Measurements from ENCODE around the gene BAHCC1. TPM values are rescaled to one million over a fixed set of nuclear protein-coding genes. Genes with fewer than 3 reads are reported as not detected.
A peak's percentile ranks its signal among the peaks of the same experiment; 100 is the strongest.
"Not testable (repeated sequence)": the region's sequence is repeated elsewhere in the genome, so short reads cannot be mapped to it uniquely, and the experiment has no call there.

BAHCC1 gene
- 10 to 100 TPM in 2 of 3 donors, 1 to 10 TPM in 1; 5.6 to 14.4 (median 12.9) TPM for polyA plus RNA-seq

DNA sequence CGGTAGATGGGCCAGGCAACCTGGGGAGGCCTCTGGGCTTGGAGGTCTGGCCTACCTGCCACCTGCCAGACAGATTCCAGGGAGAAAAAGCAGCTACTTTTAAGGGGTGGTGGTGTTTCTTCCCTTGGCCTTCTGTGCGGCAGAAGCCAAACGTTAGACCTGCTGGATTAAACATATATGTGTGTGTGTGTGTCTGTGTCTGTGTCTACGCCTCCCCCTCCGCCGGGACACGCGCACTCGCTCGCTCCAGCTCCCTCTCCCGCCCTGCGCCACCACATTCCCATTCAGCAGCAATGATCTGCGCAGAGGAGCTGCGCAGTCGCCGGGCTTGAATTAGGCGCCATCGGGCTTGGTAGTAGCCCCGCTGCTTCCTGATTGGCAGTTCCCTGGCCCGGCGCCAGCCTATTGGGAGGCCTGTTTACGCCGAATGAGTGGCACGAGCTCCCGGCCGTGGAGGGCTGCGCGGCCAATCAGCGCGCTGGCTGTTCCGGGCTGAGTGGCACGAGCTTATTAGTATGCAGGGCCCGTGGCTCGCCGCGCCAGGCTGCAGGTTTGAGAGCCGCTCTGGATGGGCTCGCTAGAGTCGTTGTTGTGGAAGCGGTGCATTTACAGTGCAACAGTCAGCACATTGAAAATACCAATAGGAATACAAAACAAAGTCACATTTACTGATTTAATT lies at the start of gene BAHCC1:
Gene BAHCC1, plus strand, starts transcription at position 537 of the 679 bp plus-strand sequence. CDS start 4,283 bp downstream, outside the sequence.
- H3K27ac ChIP-seq (ENCODE audit: low read depth, low read length) = peak within 1 kb of the TSS; percentile 43
- whole genome bisulfite sequencing, 3 donors = 0 to 1% (median 1%) methylated on average over 39 to 40 of the region's 40 CpGs

- no peak overlapping the region for H3K27ac ChIP-seq (ENCODE audit: low read depth, low read length)
- WGBS, 3 donors = 2 to 4% (median 3%) methylated on average over 61 to 78 of the region's 91 CpGs
Observed at GRCh38 chr17:81346090-81346907, 49.0 kb upstream of the BAHCC1 start.

DNA sequence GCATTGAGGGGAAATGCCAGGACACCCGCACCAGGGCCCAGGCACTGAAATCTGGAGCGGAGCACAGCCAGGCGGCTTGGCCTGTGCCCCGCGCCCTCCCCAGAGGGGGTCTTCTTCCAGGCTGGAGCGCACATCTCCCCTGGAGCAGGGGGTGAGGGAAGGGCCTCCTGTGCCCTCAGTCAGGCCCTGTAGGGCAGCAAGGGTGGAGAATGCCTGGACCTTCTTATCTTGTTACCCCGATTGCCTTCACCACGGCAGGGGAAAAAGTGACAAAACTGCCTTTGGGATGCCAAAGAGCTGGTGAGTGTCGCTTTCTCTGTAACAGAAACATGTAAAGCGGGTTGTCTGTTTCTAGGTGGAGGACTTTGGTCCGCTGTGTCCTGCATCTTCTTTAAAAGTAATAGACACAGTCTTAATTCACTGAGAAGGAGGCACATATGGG lies 48.3 kb upstream of the BAHCC1 start:
- no peak overlapping the region for H3K27ac ChIP-seq (ENCODE audit: low read depth, low read length)
- 56 to 86% (median 81%) methylated on average over 11 of the region's 11 CpGs for WGBS, 3 donors

DNA sequence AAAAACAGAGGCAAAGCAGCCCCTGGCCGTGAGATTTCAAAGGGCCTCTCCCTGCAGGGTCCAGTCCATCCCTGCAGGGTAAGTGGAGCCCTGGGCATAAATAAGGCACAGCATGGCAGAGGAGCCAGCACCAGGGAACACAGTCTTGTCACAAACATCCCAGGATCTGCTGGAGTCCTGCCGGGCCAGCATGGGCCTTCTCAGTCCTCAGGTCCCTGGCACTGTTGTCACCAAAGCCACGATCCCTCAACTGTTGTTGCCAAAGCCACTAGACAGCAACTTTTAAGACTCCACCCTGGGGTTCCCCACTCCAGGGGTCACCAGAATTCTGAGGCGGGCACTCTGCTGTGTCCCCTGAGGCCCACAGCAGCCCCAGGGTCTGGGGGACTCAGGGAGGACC lies 47.8 kb upstream of the BAHCC1 start:
- no peak overlapping the region for H3K27ac ChIP-seq (ENCODE audit: low read depth, low read length)
- 69 to 86% (median 77%) methylated on average over 4 of the region's 4 CpGs for WGBS, 3 donors

GRCh38 chr17:81348097-81349055 lies 46.9 kb upstream of the BAHCC1 start:
- H3K27ac ChIP-seq (ENCODE audit: low read depth, low read length) = no peak overlapping the region
- 61 to 95% (median 89%) methylated on average over 21 of the region's 21 CpGs for WGBS, 3 donors

GRCh38 chr17:81349397-81350319 lies 45.6 kb upstream of the BAHCC1 start:
- H3K27ac ChIP-seq (ENCODE audit: low read depth, low read length) = no peak overlapping the region
- 81 to 93% (median 84%) methylated on average over 28 of the region's 28 CpGs for WGBS, 3 donors

- WGBS, 3 donors = 69 to 82% (median 70%) methylated on average over 8 of the region's 8 CpGs
- no peak overlapping the region for H3K27ac ChIP-seq (ENCODE audit: low read depth, low read length)
Observed at GRCh38 chr17:81350320-81350890, 44.9 kb upstream of the BAHCC1 start.

GRCh38 chr17:81351329-81352052 lies 43.8 kb upstream of the BAHCC1 start:
- WGBS, 3 donors = 79 to 87% (median 86%) methylated on average over 25 of the region's 25 CpGs
- H3K27ac ChIP-seq (ENCODE audit: low read depth, low read length) = not testable (repeated sequence)

DNA sequence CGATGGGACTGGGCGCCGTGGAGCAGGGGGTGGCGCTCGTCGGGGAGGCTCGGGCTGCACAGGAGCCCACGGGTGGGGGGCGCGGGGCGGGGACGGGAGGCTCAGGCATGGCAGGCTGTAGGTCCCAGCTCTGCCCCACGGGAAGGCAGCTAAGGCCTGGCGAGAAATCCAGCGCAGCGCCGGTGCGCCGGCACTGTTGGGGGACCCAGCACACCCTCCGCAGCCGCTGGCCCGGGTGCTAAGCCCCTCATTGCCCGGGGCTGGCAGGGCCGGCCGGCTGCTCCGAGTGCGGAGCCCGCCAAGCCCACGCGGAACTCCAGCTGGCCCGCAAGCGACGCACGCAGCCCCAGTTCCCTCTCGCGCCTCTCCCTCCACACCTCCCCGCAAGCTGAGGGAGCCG lies 43.2 kb upstream of the BAHCC1 start:
- WGBS, 3 donors = 90 to 97% (median 92%) methylated on average over 25 to 38 of the region's 38 CpGs
- H3K27ac ChIP-seq (ENCODE audit: low read depth, low read length) = not testable (repeated sequence)

DNA sequence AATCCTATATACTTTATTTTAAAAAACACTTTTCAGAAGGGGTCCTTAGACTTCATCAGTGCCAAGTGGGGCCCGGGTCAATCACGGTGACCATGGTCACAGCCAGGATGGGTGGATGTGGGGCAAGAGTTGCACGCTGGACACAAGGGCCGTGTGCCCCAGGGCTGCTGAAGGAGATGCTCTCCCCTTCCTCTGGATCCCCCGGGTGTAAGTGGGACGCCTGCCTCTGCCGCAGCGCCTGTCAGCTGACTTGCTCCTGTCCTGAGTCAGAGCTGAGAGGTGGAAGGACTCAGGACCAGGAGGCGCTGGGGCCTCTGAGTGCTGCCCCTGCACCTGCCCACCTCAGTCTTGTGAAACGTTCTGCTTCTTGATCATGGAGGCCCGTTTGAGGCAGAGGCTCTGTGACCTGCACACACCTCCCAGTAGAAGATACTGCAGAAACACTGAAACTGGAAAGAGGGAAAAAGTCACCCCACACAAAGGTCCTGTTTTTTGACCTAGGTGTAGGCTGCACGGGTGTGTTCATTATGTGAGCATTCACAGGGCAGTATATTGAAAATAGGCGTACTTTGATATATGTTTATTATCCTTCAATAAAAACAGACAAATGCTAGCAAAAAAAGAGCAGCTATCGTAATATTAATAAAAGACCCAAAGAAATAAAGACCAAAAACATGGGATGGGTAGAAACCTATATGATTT lies 40.9 kb upstream of the BAHCC1 start:
- 63 to 86% (median 80%) methylated on average over 14 of the region's 14 CpGs for WGBS, 3 donors
- H3K27ac ChIP-seq (ENCODE audit: low read depth, low read length) = no peak overlapping the region

DNA sequence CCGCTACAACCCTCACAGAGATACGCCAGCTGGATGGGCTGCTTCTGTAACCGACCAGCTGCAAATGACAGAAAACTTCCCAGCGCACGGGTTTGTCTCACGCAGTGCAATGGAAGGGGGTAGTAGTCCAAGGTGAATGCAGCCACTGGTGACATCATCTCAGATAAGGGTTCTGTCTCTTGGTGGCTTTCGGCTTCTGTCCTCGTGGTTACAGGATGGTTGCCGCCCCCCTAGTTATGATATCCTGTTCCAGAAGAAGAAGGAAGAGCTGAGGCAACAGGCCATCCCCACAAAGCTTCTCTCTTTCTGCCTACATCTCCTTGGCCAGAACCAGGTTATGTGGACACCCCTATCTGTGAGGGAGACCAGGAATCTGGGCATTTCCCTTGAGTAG lies 40.3 kb upstream of the BAHCC1 start:
- no peak overlapping the region for H3K27ac ChIP-seq (ENCODE audit: low read depth, low read length)
- WGBS, 3 donors = 49 to 83% (median 71%) methylated on average over 9 of the region's 9 CpGs

DNA sequence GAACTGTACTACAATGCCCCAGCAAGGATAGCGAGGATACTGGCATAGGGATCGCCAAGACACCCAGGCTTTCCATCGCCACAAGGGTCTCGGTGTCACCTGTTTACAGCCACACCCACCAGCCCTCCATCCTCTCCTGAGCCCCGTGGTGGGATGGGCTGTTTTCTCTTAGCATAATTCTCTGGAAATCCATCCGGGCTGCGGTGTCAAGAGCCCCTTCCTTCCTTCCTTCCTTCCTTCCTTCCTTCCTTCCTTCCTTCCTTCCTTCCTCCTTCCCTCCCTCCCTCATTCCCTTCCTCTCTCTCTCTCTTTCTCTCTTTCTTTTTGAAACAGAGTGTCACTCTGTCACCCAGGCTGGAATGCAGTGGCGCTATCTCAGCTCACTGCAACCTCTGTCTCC lies 36.0 kb upstream of the BAHCC1 start:
- 72 to 88% (median 75%) methylated on average over 8 of the region's 8 CpGs for WGBS, 3 donors
- no peak overlapping the region for H3K27ac ChIP-seq (ENCODE audit: low read depth, low read length)

DNA sequence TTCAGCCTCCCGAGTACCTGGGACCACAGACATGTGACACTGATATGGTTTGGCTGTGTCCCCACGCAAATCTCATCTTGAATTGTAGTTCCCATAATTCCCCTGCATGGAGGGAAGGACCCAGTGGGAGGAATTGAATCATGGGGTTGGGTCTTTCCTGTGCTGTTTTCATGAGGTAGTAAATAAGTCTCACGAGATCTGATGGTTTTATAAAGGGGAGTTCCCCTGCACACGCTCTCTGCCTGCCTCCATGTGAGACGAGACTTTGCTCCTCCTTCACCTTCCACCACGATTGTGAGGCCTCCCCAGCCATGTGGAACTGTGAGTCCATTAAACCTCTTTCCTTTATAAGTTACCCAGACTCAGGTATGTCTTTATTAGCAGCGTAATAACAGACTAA lies 33.3 kb upstream of the BAHCC1 start:
- WGBS, 3 donors = 57 to 78% (median 63%) methylated on average over 7 of the region's 7 CpGs
- H3K27ac ChIP-seq (ENCODE audit: low read depth, low read length) = not testable (repeated sequence)

GRCh38 chr17:81364278-81365147 lies 30.7 kb upstream of the BAHCC1 start:
- WGBS, 3 donors = 82 to 88% (median 86%) methylated on average over 25 to 26 of the region's 26 CpGs
- no peak overlapping the region for H3K27ac ChIP-seq (ENCODE audit: low read depth, low read length)

GRCh38 chr17:81365148-81365600 lies 30.1 kb upstream of the BAHCC1 start:
- WGBS, 3 donors = 28 to 42% (median 32%) methylated on average over 22 of the region's 22 CpGs
- no peak overlapping the region for H3K27ac ChIP-seq (ENCODE audit: low read depth, low read length)
